Stimulated activated naive CD8-positive, alpha-beta T cell treated with anti-CD3 and anti-CD28 coated beads, Interleukin-15, Interleukin-2, amounts not matched to agents 100 U/mL and 50 U/mL, for 24 hours (primary cell): Measurements from ENCODE around the gene DNAH3.

Experiments
- ATAC-seq: fragments of 150-1000 bp; cut with Tn5 transposase; one replicate; pipeline ENCODE4 v1.10.0; 2021
- DNase-seq: peaks from one replicate; pipeline ENCODE4 v3.0.0; 2021

DNAH3 gene

GRCh38 chr16:20906341-20907255, 244.0 kb downstream of the DNAH3 start:
- ATAC-seq (no peak), DNase-seq (no peak)

DNA sequence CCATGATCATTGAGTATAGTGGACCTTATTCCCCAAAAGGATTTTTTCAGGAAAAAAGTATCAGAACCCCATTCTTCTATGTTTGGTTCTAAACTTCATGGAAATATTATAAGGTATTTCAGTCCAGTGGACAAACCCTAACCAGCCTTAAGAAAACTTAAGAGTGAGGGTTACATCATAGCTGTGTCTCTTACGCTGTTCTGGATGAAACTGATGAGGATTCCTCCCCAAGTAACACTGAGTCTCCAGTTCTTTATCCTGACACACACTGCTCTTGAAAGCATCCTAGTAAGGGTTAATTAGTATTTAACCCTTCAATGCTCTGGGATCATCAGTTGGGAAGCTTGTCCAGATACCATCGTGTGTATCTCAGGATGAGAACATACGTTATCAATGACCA, 245.1 kb downstream of the DNAH3 start:
- no peak for ATAC-seq
- no peak for DNase-seq

GRCh38 chr16:20904507-20905081, 246.1 kb downstream of the DNAH3 start:
- no peak for DNase-seq
- no peak for ATAC-seq

DNA sequence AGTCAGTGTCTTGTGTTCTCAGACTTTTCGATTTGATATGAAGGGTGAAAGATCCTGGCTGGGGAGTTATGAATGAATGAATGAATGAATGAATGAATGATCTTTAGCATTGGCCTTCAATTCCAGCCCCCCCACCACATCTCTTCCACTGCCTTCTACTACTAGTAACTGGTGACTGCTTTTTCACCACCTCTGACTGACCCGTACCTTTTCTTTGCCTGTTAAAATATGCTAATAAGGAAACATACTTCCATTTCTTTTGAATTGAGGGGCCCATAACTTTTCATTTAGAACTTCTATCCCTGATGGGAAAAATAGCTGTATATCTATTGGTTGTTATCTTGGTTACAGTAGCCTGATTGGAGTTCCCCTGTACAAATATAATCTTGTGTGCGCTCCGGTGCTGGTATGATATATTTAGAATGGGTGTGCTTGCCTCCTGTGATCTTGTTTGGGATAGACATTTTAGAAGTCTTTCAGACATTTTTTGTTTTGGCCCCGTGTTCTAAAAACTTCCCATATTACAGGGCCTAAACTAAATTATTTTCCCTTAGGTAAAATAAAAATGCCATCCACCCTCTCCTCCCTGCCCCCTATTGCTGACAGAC, 246.6 kb downstream of the DNAH3 start:
- ATAC-seq (no peak), DNase-seq (no peak)

DNA sequence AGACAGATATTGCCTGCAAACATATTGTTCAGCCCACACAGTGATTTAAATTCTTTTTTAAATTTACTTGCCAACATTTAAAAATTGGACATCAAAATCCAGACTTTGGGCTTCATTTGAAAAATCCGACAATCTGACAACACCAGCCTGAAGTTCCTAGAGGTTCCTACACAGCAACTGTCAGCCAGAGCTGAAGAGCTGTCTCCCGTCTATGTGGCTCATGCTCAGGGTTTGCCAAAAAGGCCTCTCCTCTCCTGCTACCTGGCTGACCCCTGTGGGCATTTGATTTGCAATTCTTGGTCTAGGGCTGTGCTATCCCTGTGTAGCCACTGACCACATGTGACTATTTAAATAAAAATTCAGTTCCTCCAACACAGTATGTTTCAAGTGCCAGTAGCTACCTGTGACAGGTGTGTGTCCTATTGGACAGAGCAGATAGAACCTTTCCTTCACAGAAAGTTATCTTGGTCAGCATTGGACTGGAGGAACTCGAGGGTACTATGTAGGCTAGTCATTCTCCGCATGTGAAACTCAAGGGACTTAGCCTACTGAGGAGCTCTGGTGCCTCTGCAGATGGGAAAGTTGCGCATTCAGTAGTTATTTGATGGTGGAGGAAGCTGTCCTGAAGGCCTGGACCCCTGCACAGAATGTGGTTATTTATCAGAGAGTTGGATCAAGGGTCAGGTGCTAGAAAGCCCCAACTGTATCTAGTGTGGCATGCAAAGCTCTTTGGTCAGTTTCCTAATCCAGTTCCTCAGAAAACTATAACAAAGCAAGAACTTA, 247.3 kb downstream of the DNAH3 start:
- DNase-seq (no peak), ATAC-seq (no peak)

DNA sequence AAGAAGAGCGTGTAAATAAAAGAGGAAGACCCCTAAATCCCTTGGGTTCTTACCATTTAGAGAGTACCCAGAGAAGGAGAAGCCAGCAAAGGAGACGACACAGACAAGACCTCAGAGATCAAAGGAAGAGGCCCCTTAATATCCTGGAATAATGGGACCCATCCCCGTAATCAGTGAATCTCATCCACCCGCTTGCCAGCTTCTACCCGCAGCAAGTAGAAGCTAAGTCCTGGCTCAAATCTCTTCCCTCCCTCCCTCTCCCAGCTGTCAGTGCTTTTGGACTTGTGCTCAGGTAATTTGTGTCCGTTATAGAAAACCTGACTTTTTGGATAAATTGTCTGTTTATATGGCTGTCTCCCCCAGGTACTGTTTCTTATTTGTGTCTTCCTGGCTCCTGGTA, 248.2 kb downstream of the DNAH3 start:
- no peak for ATAC-seq
- DNase-seq = no peak

- no peak for ATAC-seq
Measured at GRCh38 chr16:20901436-20902112, 249.1 kb downstream of the DNAH3 start.

DNA sequence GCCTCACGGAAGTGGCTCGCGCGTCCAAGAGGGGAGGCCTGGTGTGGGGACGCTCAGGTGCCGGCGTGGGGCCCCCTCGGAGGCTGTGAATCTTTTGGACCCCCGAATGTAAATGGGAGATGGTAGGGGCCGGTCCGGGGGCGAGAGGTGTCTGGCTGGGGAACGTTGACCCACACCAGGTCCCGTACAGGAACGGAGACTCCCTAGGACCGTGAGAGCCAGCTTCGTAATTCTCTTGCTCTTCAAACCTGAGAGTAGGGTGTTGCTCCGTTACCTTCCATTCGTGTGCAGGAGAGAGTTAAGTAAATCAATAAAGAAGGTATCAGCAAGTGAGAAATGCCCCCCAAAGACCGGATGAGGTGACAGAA, 249.6 kb downstream of the DNAH3 start:
- DNase-seq (no peak), ATAC-seq (no peak)

More at GRCh38 chr16:20901436-20902112, 249.1 kb downstream of the DNAH3 start:
- peak; percentile 33 for DNase-seq

GRCh38 chr16:20900299-20901067, 250.2 kb downstream of the DNAH3 start, which contains the start of the genes DCUN1D3 and LYRM1:
TSS of gene DCUN1D3 (minus strand) at chr16:20900358. CDS start at chr16:20862538, 37,820 bp downstream.
TSS of gene LYRM1 (plus strand) at chr16:20900771. CDS start at chr16:20915556, 14,785 bp downstream.
- ATAC-seq = peak; percentile 89
- peak; percentile 94 for DNase-seq

DNA sequence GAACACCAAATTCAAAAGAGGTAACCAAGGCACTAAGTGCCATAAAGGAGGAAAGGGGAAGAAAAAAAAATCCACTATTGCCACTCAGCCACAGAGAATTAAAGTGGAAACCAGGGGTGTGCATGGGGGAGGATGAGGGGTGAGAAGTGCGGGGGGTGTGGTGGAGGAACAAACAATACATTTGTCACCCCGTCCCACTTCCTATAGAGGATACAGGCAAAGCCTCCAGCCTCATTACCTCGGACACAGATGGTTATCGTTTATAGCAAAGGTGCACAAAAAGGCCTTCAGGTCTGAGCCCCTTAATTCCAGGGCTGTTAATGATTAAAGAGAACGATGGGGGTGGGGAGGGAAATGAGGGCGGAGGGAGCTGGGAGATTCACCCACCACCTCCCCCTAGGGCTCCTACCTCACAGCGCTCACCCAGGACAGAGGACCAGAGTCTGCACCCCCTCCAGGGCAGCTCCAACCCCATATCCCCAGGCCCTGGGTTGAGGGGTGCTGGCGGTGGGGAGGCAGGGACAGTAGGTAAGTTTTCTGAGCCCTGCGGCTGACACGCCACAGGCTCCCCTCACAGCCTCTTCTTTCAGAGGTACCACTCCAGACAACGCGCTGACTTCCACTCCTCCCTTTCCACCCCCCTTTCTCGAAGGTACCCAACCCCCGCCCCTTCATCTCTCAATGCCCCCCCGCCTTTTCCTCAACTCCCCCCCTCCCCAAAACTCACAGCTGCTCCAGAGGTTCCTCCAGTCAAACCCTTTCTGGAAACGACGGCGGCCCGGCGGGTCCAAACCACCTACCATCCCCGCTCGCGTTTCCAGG, 251.0 kb downstream of the DNAH3 start:
- no peak for DNase-seq
- ATAC-seq = no peak

- ATAC-seq (no peak), DNase-seq (no peak)
Measured at GRCh38 chr16:20899071-20899470, 251.6 kb downstream of the DNAH3 start.

GRCh38 chr16:20897922-20898321, 252.7 kb downstream of the DNAH3 start:
- DNase-seq = no peak
- ATAC-seq = no peak

DNA sequence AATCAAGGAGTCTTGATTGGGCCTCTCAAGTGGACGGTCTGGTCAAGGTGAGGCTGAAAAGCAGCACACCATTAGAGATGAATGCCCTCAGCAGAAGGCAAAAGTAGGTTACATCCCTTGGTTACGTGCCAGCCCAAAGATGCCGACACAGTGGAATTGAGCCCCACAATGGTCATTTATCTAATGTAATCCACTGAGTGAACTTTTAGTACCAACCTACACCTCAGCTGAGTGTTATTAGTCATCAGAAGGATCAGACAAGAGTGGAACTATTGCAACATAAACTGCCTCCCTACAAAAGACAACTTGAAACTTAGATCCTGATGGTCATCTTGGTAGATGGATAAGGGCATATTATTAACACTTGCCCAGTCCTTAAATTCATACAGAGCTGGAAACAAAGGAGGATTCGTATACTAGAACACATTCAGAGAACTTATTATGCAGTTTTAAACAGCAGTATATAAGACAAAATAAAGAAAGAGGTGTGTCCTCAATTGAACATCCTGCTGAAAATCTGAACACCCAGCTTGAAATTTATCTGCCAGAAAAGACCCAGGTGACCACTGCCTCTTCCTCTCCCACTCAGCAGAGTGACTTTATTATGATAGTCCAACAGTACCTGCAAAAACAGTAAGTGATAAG, 253.3 kb downstream of the DNAH3 start:
- DNase-seq (no peak), ATAC-seq (no peak)

DNA sequence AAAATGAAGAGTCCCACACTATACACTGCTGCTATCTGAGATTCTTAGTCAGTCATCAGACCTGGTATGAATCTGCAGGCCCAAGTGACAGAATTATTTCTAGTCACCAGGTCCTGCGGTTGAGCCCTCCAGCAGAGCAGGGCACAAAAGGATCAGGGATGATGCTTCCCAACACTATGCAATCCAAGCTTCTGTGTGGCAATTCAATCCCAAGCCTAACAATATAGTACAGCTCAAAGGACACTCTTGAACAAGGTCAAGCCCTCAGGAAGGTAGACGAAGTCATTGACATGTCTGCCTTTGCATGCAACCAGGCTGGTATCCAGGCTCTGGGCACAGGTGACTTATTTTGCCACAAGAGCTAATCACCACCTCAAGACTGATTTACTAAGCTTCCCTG, 256.3 kb downstream of the DNAH3 start:
- no peak for ATAC-seq
- no peak for DNase-seq

DNA sequence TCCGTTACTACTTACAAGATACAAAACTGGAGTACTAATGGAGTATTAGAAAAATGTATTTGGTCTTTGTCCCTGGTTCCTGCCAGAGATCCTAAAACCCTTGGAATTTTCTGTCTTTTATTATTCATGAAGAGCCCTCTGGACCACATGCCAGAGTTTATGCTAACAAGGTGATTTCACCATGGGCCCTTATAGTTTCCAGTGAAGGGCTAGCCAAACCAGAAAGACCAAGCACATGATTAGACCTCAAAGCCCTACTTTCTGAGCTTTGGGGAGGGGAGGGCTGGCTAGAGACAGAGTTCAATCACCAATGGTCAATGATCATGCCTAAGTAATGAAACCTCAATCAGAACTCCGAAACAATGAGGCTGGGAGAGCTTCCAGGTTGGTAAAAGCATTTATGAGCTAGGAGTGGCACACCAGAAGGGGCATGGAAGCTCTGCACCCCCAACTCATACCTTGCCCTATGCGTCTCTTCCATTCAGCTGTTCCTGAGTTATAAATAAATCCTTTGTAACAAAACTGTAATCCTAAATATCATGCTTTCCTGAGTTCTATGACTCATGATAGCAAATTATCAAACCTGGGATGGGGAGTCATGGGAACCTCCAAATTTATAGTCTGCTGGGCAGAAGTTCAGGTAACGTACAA, 260.9 kb downstream of the DNAH3 start:
- DNase-seq (no peak), ATAC-seq (no peak)

- ATAC-seq (no peak), DNase-seq (no peak)
Measured at GRCh38 chr16:20887207-20887606, 263.4 kb downstream of the DNAH3 start.

DNA sequence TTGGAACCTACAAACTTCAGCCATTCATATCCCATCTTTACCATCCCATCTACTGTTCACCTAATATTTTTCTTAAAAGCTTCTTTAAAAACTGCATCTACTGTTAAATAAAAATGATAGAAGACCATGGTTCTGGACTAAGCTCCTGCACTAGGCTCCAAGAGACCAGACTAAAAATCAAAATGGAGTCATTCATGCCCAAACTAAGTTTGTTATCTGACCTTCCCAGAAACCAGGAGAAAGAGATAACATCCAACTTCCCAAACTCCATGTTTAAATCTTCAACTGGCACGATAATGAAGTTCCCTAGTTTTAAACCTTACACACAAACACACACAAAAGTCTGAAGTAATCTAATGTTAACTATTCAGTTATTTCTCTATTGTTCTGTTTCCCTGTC, 264.3 kb downstream of the DNAH3 start:
- DNase-seq (no peak), ATAC-seq (no peak)

DNA sequence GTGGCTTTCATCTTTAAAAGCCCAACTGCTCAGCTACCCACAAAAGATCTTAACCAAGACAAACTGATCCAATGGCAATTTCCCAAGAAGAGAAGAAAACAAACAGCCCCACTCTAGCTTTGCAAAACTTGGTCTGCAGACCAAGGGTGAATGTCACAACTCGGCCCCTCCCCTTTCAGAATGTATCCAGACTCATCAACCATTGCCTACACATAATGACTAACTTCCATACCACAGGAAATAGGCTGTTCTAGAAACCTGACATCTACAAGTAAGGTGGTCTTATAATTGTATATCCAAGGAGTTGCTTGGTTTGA, 266.4 kb downstream of the DNAH3 start:
- ATAC-seq (peak; percentile 86), DNase-seq (no peak)

DNA sequence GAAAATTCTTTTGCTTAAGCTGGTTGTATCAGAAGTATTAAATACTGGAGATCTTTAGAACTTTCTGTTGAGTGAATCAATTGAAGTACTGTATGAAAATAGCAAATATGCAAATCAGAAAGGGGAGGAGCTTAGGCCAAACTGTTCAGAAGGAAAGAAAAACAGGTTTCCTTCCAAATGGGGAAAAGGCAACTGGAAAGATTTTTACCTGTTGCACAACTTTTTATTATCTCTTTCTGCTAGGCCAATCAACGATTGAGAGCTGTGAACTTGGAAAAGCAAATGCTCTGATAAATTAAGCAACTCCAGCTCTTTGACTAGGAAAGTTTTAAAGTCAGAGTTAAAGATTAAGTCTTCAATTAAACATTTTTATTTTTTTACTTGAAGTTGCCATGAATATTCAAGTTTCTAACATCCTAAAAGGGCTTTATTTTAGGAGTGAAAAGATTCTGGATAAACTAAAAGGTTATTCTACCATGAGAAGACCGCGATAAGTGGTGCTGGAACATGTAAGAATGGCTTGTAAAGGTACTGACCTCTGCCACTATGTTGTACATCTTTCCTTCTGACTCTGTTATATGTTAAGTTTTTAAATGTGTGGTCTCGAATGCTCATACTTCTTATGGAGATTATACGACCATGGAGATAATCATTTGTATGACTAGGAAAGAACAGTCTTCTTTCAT, 266.9 kb downstream of the DNAH3 start:
- peak; percentile 62 for ATAC-seq
- no peak for DNase-seq
